Stimulated activated CD4-positive, alpha-beta T cell treated with anti-CD3 and anti-CD28 coated beads, Interleukin-15, amount 100 ng/mL, for 1 hour (primary cell): ENCODE results near the gene SLC14A1.

ENCODE experiments used
- DNase-seq, 2 donors: peaks; one replicate each; pipeline ENCODE4 v3.0.0-alpha.2; 2020; ENCODE audit warnings: low read depth in 1 of 2, low spot score in 1 of 2

Gene SLC14A1

GRCh38 chr18:45722899-45723298, 1.1 kb upstream of the SLC14A1 start:
- peak; percentile 12 to 62 for DNase-seq

GRCh38 chr18:45724601-45725000, 620 bp downstream of the SLC14A1 start:
- DNase-seq, result no peak

- DNase-seq, result no peak
Measured at GRCh38 chr18:45725336-45725735, 1.4 kb downstream of the SLC14A1 start.

- no peak for DNase-seq
Measured at GRCh38 chr18:45726603-45727002, 2.6 kb downstream of the SLC14A1 start.

GRCh38 chr18:45727068-45727467, 3.1 kb downstream of the SLC14A1 start:
- no peak for DNase-seq

- DNase-seq, result no peak
Measured at GRCh38 chr18:45728336-45729010, 4.5 kb downstream of the SLC14A1 start.

- no peak for DNase-seq
Measured at GRCh38 chr18:45730832-45731575, 7.0 kb downstream of the SLC14A1 start.

GRCh38 chr18:45731716-45732115, 7.7 kb downstream of the SLC14A1 start:
- DNase-seq, result no peak

GRCh38 chr18:45733535-45733934, 9.6 kb downstream of the SLC14A1 start:
- no peak for DNase-seq

GRCh38 chr18:45734505-45734904, 10.5 kb downstream of the SLC14A1 start:
- no peak for DNase-seq

- no peak for DNase-seq
Measured at GRCh38 chr18:45734944-45735343, 11.0 kb downstream of the SLC14A1 start.

- no peak for DNase-seq
Measured at GRCh38 chr18:45738660-45739059, 14.7 kb downstream of the SLC14A1 start.

GRCh38 chr18:45739268-45739667, 15.3 kb downstream of the SLC14A1 start:
- DNase-seq, result no peak

GRCh38 chr18:45739848-45740247, 15.9 kb downstream of the SLC14A1 start:
- no peak for DNase-seq

GRCh38 chr18:45741056-45741455, 17.1 kb downstream of the SLC14A1 start:
- DNase-seq, result no peak

GRCh38 chr18:45745817-45746461, 22.0 kb downstream of the SLC14A1 start:
- DNase-seq, result no peak

- DNase-seq, result no peak
Measured at GRCh38 chr18:45748501-45748900, 24.5 kb downstream of the SLC14A1 start.

- DNase-seq, result no peak
Measured at GRCh38 chr18:45749918-45750689, 26.1 kb downstream of the SLC14A1 start.

- DNase-seq, result no peak
Measured at GRCh38 chr18:45751766-45752165, 27.8 kb downstream of the SLC14A1 start.

GRCh38 chr18:45752681-45753080, 28.7 kb downstream of the SLC14A1 start:
- no peak for DNase-seq

GRCh38 chr18:45753286-45753685, 29.3 kb downstream of the SLC14A1 start:
- DNase-seq, result no peak
